Measurements from ENCODE around the gene NXNL2. TPM values are rescaled to one million over a fixed set of nuclear protein-coding genes. Genes with fewer than 3 reads are reported as not detected.

NXNL2 gene
- total and polyA plus RNA-seq, 7 donors = 0.05 TPM; not detected in 6

GRCh38 chr9:88503845-88504764 lies 30.9 kb upstream of the NXNL2 start:
- Histone ChIP-seq H3K4me1 (no peaks in the 10 kb centered on the region), H3K9me3 (no peaks in the 10 kb centered on the region), H3K27me3 (ENCODE audit: insufficient read depth in 3 of 3, low read length in 2 of 3) (no peaks in the 10 kb centered on the region), H3K4me3 (no peak overlapping the region), H3K27ac (no peak overlapping the region), H3K36me3 (ENCODE audit: insufficient read depth in 1 of 2, low read depth in 1 of 2) (no peaks in the 10 kb centered on the region)
- no peak for DNase-seq
- 93 to 97% (median 95%) methylated on average over 17 of the region's 17 CpGs for WGBS, 3 donors
- no peak for TF ChIP-seq CTCF (IDR thresholded peaks at IDR 0.05)
- ATAC-seq = no peak
- intact Hi-C loops (cut with DNase I) = no loop called here

- ATAC-seq (no peak), DNase-seq (no peak)
- intact Hi-C loops (cut with DNase I) = no loop called here
- H3K36me3 ChIP-seq (ENCODE audit: insufficient read depth in 1 of 2, low read depth in 1 of 2) = no peaks in the 10 kb centered on the region
- H3K4me3 ChIP-seq = no peak overlapping the region
- H3K27me3 ChIP-seq (ENCODE audit: insufficient read depth in 3 of 3, low read length in 2 of 3) = no peaks in the 10 kb centered on the region
- no peaks in the 10 kb centered on the region for H3K9me3 ChIP-seq
- H3K27ac ChIP-seq = no peak overlapping the region
- no peak for TF ChIP-seq CTCF (IDR thresholded peaks at IDR 0.05)
- H3K4me1 ChIP-seq = no peaks in the 10 kb centered on the region
- 79 to 95% (median 86%) methylated on average over 1 to 2 of the region's 2 CpGs for WGBS, 3 donors
Observed at GRCh38 chr9:88508326-88508725, 26.7 kb upstream of the NXNL2 start.

GRCh38 chr9:88511906-88512305 lies 23.1 kb upstream of the NXNL2 start:
- WGBS, 3 donors = 66 to 75% (median 71%) methylated on average over 4 of the region's 4 CpGs

GRCh38 chr9:88514247-88514646 lies 20.7 kb upstream of the NXNL2 start:
- no peak overlapping the region for H3K27ac ChIP-seq
- intact Hi-C loops (cut with DNase I) = no loop called here
- ATAC-seq (no peak), DNase-seq (no peak)
- no peaks in the 10 kb centered on the region for H3K36me3 ChIP-seq (ENCODE audit: insufficient read depth in 1 of 2, low read depth in 1 of 2)
- no peaks in the 10 kb centered on the region for H3K27me3 ChIP-seq (ENCODE audit: insufficient read depth in 3 of 3, low read length in 2 of 3)
- no peak overlapping the region for H3K4me3 ChIP-seq
- H3K9me3 ChIP-seq = no peaks in the 10 kb centered on the region
- TF ChIP-seq CTCF (IDR thresholded peaks at IDR 0.05) = no peak
- no peaks in the 10 kb centered on the region for H3K4me1 ChIP-seq
- WGBS, 3 donors = 92 to 94% (median 94%) methylated on average over 6 of the region's 6 CpGs

More at GRCh38 chr9:88511906-88512305, 23.1 kb upstream of the NXNL2 start:
- no peak for DNase-seq
- intact Hi-C loops (cut with DNase I) = no loop called here
- Histone ChIP-seq H3K36me3 (ENCODE audit: insufficient read depth in 1 of 2, low read depth in 1 of 2) (no peaks in the 10 kb centered on the region), H3K27ac (no peak overlapping the region), H3K27me3 (ENCODE audit: insufficient read depth in 3 of 3, low read length in 2 of 3) (no peaks in the 10 kb centered on the region), H3K4me1 (no peaks in the 10 kb centered on the region), H3K4me3 (no peak overlapping the region), H3K9me3 (no peaks in the 10 kb centered on the region)
- ATAC-seq = no peak
- TF ChIP-seq CTCF (IDR thresholded peaks at IDR 0.05) = no peak
